Mesodermal cell (in vitro differentiated cells): ENCODE results near the gene CHN1.
A peak's percentile ranks its signal among the peaks of the same experiment; 100 is the strongest.

Experiments
- H3K27ac ChIP-seq: 2 replicates; pipeline ENCODE4 v1.7.0; 2013; ENCODE audit warnings: mild to moderate bottlenecking, low read depth, low read length, moderate library complexity; ENCODE audit not compliant: severe bottlenecking
- H3K36me3 ChIP-seq: 2 replicates; pipeline ENCODE4 v1.7.1; 2013; ENCODE audit warnings: mild to moderate bottlenecking, low read length, moderate library complexity; ENCODE audit not compliant: control insufficient read depth, insufficient read depth
- H3K4me1 ChIP-seq: one replicate; pipeline ENCODE4 v1.7.1; 2013; ENCODE audit warnings: mild to moderate bottlenecking, low read length; ENCODE audit not compliant: insufficient read depth, control insufficient read depth, poor library complexity, severe bottlenecking
- H3K4me3 ChIP-seq: 2 replicates; pipeline ENCODE4 v1.7.0; 2013; ENCODE audit warnings: low read length, control low read depth, mild to moderate bottlenecking; ENCODE audit not compliant: insufficient read depth, poor library complexity, severe bottlenecking; ENCODE audit errors: extremely low read depth
- H3K9me3 ChIP-seq: 2 replicates; pipeline ENCODE4 v1.7.1; 2013; ENCODE audit warnings: mild to moderate bottlenecking, low read length, moderate library complexity; ENCODE audit not compliant: control insufficient read depth
- WGBS, 2 experiments: methylation state at CpG; one replicate each; pipeline ENCODE4 v1.1.5; 2013; ENCODE audit warnings: missing lambda C conversion rate in 2 of 2; ENCODE audit not compliant: insufficient coverage in 2 of 2; 5-methylcytosine and 5-hydroxymethylcytosine counted together

CHN1 gene

DNA sequence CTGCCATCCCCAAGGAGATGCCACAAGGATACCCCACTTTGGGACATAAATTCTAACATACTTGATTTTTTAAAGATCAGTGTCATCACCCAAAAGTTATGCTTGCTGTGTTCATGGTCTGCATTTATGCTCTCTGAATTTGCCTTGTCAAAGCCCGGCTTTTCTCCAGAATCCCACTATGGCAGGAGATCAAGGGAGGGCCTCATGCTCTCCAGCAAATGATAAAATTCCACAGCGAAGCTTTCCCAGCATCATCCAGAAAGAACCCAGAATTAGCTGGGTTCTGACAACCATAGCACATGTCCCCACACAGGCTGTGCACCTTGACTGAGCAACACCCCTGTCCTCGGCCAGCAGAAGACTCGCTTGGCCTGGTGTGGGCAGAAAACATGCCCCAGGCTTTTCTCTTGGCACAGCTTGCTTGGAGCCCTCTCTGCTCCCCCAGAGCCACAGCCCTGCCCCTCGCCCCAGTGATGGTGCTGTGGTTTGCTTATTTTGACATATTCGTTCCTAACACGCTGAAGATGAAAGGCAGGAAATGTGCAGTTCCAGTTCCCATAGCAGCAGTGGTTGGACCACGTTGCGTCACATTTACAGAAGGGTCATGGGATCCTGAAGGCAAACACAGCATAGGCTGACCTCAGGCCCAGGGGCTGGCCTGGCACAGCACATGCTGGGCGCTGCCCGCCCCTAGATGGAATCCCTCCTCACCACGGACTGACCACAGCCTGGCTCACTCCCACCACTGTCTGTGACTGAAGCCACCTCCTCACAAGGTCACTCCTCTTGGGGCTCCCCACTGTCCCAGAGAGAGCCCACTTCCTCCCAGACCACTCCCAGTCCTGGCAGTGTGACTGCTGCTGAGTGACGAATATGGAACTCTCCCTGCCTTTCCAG, 226.8 kb downstream of the CHN1 start:
- Histone ChIP-seq H3K27ac (no peak overlapping the region), H3K36me3 (no peaks in the 10 kb centered on the region), H3K4me1 (peaks cover 18% of the 10 kb centered on the region), H3K4me3 (no peak overlapping the region), H3K9me3 (no peaks in the 10 kb centered on the region)
- WGBS, 2 experiments = 90 to 93% methylated on average over 11 to 13 of the region's 13 CpGs

DNA sequence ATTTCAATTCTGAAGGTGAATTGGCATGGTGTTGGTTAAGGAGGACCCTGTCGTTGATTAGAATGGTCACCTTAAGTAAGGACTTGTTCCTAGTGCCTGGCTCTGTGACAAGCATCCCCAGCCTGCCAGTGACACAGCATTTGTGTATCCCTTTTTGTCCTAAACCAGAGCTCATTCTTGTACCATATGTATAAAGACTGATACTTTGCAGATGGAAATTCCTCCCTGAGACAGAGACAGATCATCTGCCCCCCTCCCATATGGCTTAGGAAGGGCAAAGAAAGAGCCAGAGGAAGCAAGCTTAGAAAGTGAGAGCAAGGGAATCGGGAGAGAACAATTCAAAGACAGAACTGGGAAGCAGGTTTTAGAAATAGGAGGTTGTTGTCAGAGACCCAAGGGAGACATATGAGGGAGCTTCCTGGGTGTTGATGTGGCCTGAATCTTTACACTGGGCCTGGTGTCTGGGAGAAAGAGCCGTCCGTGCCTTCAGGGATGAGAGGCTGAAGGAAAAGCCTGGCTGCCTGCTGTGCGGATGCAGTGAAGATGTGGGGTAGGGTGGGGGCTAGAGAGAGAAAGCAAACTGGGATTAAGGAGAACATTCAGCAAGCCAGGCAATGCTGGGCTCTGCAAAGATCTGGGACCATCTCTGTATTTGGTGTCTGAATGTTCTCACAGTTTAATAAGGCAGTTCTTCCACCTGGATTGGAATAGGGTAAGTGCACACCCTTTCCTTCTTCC, 227.7 kb downstream of the CHN1 start:
- peaks cover 18% of the 10 kb centered on the region for H3K4me1 ChIP-seq
- no peaks in the 10 kb centered on the region for H3K9me3 ChIP-seq
- H3K36me3 ChIP-seq = no peaks in the 10 kb centered on the region
- H3K27ac ChIP-seq = no peak overlapping the region
- no peak overlapping the region for H3K4me3 ChIP-seq
- 62 to 79% methylated on average over 4 to 5 of the region's 5 CpGs for WGBS, 2 experiments

DNA sequence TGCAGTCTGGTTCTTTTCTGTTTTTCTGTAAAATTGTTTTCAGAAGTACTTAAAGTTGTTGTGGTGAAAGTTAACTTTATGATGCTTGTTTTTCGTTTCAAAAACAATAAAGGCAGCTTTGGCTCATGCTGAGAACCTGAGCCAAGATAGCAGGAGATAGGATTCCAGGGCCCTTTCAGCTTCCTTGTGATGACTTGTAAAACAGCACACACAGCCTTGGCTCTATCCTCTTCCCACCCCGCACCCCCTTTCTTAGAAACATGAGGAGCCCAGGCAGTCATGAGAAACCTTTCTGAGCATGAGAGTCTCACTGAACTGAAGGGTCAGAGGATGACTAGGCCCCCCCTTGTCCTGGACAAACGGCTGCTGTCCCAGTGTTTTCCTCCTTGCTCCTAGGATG, 228.5 kb downstream of the CHN1 start:
- Histone ChIP-seq H3K4me1 (peaks cover 26% of the 10 kb centered on the region), H3K27ac (no peak overlapping the region), H3K36me3 (no peaks in the 10 kb centered on the region), H3K4me3 (no peak overlapping the region), H3K9me3 (no peaks in the 10 kb centered on the region)
- WGBS, 2 experiments = 44 to 65% methylated on average over 2 of the region's 3 CpGs

DNA sequence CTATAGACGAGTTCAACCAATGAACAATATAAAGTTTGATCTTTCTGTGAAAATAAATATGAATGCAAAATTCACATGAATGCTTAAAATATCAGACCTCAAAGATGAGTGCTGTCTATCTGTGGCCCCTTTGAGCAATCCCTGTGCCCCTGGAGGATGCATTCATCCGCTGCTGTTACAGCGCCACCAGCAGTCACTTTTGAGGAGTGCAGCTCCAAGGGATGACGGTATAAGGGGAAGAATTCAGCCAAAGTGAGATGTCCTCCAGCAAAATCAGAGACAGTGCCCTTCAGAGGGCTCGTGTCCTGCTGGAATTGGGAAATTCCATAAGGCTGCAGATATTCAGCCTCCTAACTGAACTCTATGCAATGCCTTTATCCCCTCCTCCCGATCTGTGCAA, 229.0 kb downstream of the CHN1 start:
- Histone ChIP-seq H3K9me3 (no peaks in the 10 kb centered on the region), H3K4me3 (no peak overlapping the region)

DNA sequence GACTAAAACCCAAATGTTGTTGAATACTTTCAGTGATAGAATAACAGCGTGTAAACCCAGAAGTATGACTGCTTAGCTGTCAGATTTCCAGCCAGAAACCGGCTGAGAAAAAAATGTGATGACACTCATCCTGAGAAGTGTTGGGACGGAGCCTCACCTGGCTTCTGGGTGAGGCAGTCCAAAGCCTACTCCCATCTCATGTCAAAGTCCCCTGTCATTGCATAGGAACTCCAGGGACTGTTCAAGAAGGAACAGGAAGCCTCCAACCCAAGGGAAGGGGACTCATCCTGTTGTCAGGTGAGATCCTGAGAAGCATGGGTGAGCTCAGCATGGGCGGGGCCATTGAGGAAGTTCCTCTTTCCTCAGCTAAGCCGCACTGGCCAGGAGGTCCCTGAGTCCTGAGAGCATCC, 229.6 kb downstream of the CHN1 start:
- 79 to 81% methylated on average over 5 of the region's 5 CpGs for WGBS, 2 experiments
- Histone ChIP-seq H3K4me3 (no peak overlapping the region), H3K36me3 (no peaks in the 10 kb centered on the region), H3K9me3 (no peaks in the 10 kb centered on the region), H3K27ac (no peak overlapping the region), H3K4me1 (peaks cover 26% of the 10 kb centered on the region)

More for the DNA sequence above, 229.0 kb downstream of the CHN1 start:
- H3K27ac ChIP-seq = no peak overlapping the region
- peaks cover 26% of the 10 kb centered on the region for H3K4me1 ChIP-seq
- 79 to 85% methylated on average over 2 to 3 of the region's 6 CpGs for WGBS, 2 experiments
- H3K36me3 ChIP-seq = no peaks in the 10 kb centered on the region

DNA sequence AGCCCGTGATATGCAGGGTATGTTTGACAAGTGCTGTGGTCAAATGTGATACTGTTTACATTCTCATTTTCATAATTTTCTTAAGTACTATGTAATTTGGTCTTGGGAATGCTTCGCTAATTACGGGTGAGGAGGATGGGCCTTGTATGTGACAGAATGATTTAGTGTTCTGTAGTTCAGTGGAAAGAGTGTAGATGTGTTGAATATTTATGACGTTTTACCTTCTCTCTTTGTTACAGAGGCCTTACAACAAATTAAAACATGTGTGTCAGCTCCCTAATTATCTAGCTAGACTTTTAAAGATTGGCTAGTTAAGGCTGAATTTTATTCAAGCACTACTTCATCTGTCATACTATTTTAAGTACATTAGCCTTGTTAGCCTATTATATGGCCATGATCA, 230.3 kb downstream of the CHN1 start:
- no peaks in the 10 kb centered on the region for H3K9me3 ChIP-seq
- no peak overlapping the region for H3K27ac ChIP-seq
- no CpG with 5 or more reads among the region's 4 CpGs for WGBS, 2 experiments
- H3K4me3 ChIP-seq = no peak overlapping the region
- no peaks in the 10 kb centered on the region for H3K36me3 ChIP-seq
- H3K4me1 ChIP-seq = peaks cover 26% of the 10 kb centered on the region

DNA sequence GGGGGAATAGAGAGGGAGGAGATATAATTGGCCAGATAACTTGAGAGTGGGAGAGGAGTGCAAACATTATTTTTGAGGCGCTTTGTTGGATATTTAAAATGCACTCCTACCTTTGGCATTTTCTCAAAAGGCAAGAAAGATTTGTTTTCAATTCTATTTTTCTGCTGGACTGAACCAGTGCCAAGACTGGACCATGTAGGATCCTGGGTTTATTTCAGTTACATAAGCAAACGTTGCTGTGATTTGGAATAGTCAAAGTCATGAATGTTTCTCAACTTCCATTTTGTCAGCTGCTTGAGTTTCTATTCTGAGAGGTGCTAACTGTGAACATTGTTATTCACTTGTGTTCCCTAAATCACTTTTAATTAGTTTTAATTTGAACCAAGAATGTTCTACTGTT, 232.0 kb downstream of the CHN1 start:
- Histone ChIP-seq H3K4me1 (peaks cover 11% of the 10 kb centered on the region), H3K9me3 (no peaks in the 10 kb centered on the region), H3K36me3 (no peaks in the 10 kb centered on the region), H3K27ac (no peak overlapping the region), H3K4me3 (no peak overlapping the region)
- 81 to 100% methylated on average over 1 to 2 of the region's 2 CpGs for WGBS, 2 experiments

DNA sequence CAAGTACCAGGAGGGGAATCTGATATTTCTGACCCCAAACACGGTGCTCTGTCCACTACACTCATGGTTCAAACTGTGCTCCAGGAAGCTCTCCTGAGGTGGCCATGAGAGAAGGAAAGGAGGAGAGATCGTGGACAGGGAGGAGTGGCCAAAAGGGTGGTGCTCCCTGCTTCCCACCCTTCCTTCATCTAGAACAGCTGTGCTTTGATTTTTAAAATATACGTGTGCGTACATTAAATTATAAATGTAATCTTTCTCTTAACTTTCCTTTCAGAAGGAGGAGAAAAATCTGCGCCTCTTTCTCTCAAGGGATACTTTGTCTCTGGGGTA, 232.7 kb downstream of the CHN1 start:
- peak overlapping the region; percentile 71 for H3K27ac ChIP-seq
- WGBS, 2 experiments = 100% methylated on average over 1 of the region's 5 CpGs; no CpG with 5 or more reads in 1 of the 2 experiments
- H3K4me3 ChIP-seq = no peak overlapping the region
- H3K9me3 ChIP-seq = no peaks in the 10 kb centered on the region
- H3K36me3 ChIP-seq = no peaks in the 10 kb centered on the region
- H3K4me1 ChIP-seq = peaks cover 8% of the 10 kb centered on the region

DNA sequence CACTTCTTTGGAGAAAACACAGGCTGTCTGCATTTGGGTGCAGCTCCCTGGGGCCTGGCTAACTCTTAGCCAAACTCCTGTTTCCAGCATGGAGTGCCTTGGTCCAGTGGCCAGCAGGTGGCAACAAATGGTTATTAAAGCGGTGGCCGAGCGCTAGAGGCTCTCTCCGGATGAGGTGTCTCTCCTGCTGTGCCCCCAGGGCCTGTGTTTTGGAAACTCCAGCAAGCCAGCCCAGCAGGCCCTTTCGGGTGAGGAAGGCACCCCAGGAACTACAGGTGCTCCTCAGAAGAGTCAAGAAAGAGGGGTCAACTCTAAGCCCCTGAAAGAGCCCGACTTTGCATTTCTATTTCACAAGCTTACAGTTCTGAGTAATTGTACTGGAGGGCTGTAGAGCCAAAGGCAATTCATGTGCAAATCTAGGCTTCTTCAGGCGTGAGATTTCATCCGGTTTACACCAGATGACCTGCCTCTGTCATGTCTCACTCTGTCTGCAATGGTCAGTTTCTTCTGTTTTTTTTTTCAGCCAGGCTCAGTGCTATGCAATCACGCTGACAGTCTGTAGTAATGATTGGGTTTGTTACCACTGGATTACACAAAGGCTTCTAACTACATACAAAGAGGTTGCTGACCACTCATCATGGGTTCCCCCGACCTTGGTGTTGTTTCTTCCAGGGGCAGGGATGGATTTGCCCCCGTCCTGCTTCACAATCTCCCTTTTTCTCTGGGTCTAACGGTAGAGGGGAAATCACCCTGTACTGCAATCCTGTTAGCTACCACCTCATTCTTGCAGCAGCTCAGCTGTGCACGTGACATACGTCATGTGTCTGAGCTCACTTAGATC, 233.3 kb downstream of the CHN1 start:
- H3K4me1 ChIP-seq = peaks cover 8% of the 10 kb centered on the region
- H3K4me3 ChIP-seq = no peak overlapping the region
- H3K27ac ChIP-seq = peak overlapping the region; percentile 71
- no peaks in the 10 kb centered on the region for H3K36me3 ChIP-seq
- H3K9me3 ChIP-seq = no peaks in the 10 kb centered on the region
- WGBS, 2 experiments = 15 to 24% methylated on average over 11 to 12 of the region's 14 CpGs

DNA sequence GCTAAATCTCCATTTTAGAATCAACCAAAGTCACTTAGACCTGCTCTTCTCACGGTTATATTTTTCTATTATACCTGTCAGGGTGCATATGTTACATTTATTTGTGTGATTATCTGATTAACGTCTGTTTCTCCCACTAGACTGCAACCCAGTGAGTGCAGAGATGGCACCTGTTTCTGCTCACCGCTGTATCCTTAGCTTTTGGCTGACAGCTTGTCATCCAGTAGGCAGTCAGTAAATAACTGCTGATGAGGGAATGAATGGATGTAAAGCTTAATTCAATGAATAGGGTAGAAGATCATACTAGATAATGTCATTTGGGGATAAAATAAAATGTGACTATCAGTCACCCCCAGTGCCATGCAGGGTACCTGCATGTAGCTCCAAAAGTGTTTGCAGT, 234.0 kb downstream of the CHN1 start:
- H3K36me3 ChIP-seq = no peaks in the 10 kb centered on the region
- WGBS, 2 experiments = 100% methylated on average over 1 of the region's 3 CpGs
- H3K4me3 ChIP-seq = no peak overlapping the region
- H3K9me3 ChIP-seq = no peaks in the 10 kb centered on the region
- H3K4me1 ChIP-seq = peaks cover 8% of the 10 kb centered on the region
- H3K27ac ChIP-seq = no peak overlapping the region
